ENCODE data around the gene P2RY12. TPM values are rescaled to one million over a fixed set of nuclear protein-coding genes. Genes with fewer than 3 reads are reported as not detected.

Gene P2RY12
- total RNA-seq, 1 donor from 2014 or later, result 0.74 TPM

DNA sequence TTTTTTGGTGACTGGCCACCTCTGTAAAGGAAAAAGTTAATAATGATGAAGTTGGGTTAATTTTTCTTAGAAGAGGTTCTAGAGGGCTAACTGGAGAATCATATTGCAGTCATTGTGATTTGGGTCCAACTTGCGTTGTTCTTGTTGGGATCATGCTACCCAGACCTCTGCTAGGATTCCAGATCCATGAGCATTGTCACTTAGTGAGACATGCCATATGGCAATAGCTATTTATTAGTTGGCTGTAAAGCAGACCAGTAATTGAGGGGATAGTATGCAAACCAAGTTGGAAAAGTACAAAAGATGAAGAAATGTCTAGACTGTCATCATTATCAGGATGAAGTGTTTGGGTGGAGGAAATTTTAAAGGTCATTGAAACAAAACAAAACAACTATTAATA is 30.7 kb upstream of the P2RY12 start:
- intact Hi-C loops (cut with micrococcal nuclease), result no loop called here
- H3K4me3 ChIP-seq, result no peak overlapping the region

GRCh38 chr3:151412989-151413388 is 28.4 kb upstream of the P2RY12 start:
- Histone ChIP-seq H3K27me3 (ENCODE audit: low read depth) (no peaks in the 10 kb centered on the region), H3K27ac (replicated peaks) (no peak overlapping the region), H3K4me3 (no peak overlapping the region), H3K36me3 (no peaks in the 10 kb centered on the region), H3K4me1 (no peaks in the 10 kb centered on the region), H3K9me3 (replicated peaks) (no peaks in the 10 kb centered on the region)
- TF ChIP-seq, protein P1, sequence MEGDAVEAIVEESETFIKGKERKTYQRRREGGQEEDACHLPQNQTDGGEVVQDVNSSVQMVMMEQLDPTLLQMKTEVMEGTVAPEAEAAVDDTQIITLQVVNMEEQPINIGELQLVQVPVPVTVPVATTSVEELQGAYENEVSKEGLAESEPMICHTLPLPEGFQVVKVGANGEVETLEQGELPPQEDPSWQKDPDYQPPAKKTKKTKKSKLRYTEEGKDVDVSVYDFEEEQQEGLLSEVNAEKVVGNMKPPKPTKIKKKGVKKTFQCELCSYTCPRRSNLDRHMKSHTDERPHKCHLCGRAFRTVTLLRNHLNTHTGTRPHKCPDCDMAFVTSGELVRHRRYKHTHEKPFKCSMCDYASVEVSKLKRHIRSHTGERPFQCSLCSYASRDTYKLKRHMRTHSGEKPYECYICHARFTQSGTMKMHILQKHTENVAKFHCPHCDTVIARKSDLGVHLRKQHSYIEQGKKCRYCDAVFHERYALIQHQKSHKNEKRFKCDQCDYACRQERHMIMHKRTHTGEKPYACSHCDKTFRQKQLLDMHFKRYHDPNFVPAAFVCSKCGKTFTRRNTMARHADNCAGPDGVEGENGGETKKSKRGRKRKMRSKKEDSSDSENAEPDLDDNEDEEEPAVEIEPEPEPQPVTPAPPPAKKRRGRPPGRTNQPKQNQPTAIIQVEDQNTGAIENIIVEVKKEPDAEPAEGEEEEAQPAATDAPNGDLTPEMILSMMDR (IDR thresholded peaks at IDR 0.05; ENCODE audit: borderline replicate concordance), result no peak
- DNase-seq, result no peak
- intact Hi-C loops (cut with micrococcal nuclease), result no loop called here

More for the DNA sequence above, 30.7 kb upstream of the P2RY12 start:
- H3K9me3 ChIP-seq (replicated peaks), result no peaks in the 10 kb centered on the region
- no peak for DNase-seq
- no peaks in the 10 kb centered on the region for H3K36me3 ChIP-seq
- TF ChIP-seq, protein P1 (IDR thresholded peaks at IDR 0.05; ENCODE audit: borderline replicate concordance), result no peak
- no peaks in the 10 kb centered on the region for H3K27me3 ChIP-seq (ENCODE audit: low read depth)
- no peaks in the 10 kb centered on the region for H3K4me1 ChIP-seq
- no peak overlapping the region for H3K27ac ChIP-seq (replicated peaks)

DNA sequence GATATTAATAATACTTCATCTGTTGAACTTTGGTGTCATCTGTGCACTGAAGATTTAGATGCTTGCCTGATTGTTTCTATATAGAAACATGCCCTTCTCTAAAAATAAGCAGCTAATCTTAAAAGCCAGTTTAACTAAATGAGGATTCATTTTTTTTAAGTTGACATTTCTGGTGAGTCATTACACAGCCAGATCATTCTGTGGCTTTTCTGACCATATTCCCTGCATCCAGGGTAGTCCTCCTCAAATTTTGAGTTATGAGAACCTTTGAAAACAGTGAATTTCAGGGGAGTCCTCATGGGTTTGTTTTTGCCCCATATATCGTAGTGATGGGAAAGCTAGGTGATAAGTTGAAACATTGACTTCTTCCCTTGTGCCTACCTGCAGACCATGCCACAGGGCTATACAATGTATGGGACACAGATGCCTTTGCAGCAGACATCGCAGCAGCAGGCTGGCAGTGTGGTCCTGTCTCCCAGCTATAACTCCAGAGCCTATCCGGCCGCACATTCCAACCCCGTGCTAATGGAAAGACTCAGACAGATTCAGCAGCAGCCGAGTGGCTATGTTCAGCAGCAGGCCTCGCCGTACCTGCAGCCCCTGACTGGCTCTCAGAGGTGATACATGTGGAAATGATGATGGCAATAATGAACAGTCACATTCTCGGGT is 26.5 kb upstream of the P2RY12 start:
- no peak for DNase-seq
- TF ChIP-seq, protein P1 (IDR thresholded peaks at IDR 0.05; ENCODE audit: borderline replicate concordance), result no peak

GRCh38 chr3:151407928-151408327 is 23.4 kb upstream of the P2RY12 start:
- Histone ChIP-seq H3K27me3 (ENCODE audit: low read depth) (no peaks in the 10 kb centered on the region), H3K4me1 (no peaks in the 10 kb centered on the region), H3K27ac (replicated peaks) (no peak overlapping the region), H3K9me3 (replicated peaks) (no peaks in the 10 kb centered on the region), H3K36me3 (no peaks in the 10 kb centered on the region), H3K4me3 (no peak overlapping the region)
- intact Hi-C loops (cut with micrococcal nuclease), result no loop called here
- TF ChIP-seq, protein P1 (IDR thresholded peaks at IDR 0.05; ENCODE audit: borderline replicate concordance), result no peak
- no peak for DNase-seq

More for the DNA sequence above, 26.5 kb upstream of the P2RY12 start:
- H3K9me3 ChIP-seq (replicated peaks), result no peaks in the 10 kb centered on the region
- intact Hi-C loops (cut with micrococcal nuclease), result no loop called here
- H3K27me3 ChIP-seq (ENCODE audit: low read depth), result no peaks in the 10 kb centered on the region
- no peaks in the 10 kb centered on the region for H3K4me1 ChIP-seq
- no peak overlapping the region for H3K27ac ChIP-seq (replicated peaks)
- H3K36me3 ChIP-seq, result no peaks in the 10 kb centered on the region
- H3K4me3 ChIP-seq, result no peak overlapping the region

DNA sequence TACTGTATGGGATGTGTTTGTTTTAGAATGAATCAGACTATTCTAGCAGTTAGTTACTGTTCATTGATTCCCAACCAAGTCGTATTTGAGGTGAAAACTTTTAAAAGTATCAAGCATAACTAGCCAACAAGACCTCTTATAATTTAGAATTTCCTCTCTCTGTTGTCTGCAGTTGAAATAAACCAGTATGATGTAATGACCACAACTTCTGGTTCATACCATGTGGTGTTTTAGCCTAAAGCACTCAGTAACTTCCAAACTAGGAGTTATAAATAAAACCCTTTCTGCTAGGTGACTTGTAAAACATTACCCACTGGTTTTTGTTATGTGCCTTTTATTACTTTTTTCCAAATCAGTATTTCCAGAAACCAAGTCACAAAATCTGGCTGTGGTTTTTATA is 19.8 kb upstream of the P2RY12 start:
- intact Hi-C loops (cut with micrococcal nuclease), result no loop called here
- DNase-seq, result no peak
- H3K4me3 ChIP-seq, result no peak overlapping the region
- H3K4me1 ChIP-seq, result no peaks in the 10 kb centered on the region
- no peak overlapping the region for H3K27ac ChIP-seq (replicated peaks)
- H3K9me3 ChIP-seq (replicated peaks), result no peaks in the 10 kb centered on the region
- H3K36me3 ChIP-seq, result no peaks in the 10 kb centered on the region
- TF ChIP-seq, protein P1 (IDR thresholded peaks at IDR 0.05; ENCODE audit: borderline replicate concordance), result no peak
- H3K27me3 ChIP-seq (ENCODE audit: low read depth), result no peaks in the 10 kb centered on the region
